Activated CD8-positive, alpha-beta memory T cell treated with anti-CD3 and anti-CD28 coated beads for 24 hours (primary cell): ENCODE results near the gene DDX18.

Experiments
- DNase-seq: peaks from one replicate; pipeline ENCODE4 v3.0.0-alpha.2; 2020

The DDX18 gene

DNA sequence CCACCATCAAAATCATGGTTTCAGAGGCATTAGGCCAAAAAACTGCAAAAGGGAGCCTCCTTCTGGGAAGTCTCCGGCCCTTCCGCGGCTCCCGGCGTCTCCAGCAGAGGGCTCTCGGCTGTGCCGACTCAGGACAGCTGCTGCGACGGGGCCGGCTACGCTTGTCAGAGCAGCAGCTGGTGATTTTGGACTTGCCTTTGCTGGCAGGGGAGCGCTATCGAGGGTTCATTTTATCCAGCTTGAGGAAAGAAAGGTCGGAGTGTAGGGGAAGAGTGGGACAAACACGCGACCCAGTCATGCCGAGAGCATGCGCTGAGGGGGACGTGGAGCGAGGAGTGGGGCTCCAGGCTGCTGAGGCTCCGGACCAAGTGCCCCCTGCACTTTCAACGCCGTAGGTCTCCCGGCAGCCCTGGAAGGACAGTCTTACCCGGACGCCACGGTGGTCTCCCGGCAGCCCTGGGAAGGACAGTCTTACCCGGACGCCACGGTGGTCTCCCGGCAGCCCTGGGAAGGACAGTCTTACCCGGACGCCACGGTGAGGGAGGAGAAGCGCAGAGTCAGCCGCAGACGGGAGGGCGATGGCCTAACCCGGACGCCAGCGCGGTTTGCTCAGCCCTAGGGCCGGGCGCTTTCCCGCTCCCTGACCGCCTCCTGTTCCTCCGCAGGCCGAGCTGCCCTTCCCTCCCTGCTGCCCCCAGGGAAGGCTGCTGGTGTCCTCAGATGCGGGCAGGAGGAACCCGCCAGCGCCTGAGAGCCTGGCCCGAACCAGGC, 21.7 kb downstream of the DDX18 start:
- DNase-seq: peak; percentile 79

DNA sequence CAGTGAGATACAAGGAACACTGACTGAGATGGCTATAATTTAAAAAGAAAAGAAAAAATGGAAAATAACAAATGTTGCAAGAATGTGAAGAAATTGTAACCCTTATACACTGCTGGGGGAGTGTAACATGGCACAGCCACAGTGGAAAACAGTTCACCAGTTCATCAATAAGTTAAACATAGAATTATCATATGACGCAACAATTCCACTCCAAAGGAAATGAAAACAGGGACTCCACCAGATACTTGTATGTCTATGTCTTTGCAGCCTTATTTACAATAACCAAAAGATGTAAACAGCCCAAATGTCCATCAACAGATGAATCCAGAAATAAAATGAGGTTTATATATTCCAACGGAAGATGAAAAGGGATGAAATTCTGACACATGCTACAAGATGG, 30.8 kb downstream of the DDX18 start:
- DNase-seq: no peak

DNA sequence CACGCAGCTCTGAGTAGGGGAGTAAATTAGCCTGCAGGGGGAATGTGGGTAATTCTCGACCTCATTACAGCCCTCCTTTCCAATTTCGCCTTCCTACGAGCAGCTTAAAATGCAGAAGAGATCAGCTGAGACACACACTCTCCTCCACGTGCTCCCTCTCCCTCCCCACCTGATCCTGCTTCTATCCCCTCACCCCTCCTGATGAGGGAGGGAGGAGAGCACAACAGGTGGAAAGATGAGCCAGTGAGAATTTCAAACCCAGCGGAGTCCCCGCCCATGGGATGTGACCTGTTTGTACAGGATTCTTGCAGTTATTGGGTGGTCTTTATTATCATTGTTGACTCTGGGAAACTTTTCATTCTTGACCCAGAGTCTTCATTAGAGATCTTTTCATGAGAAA, 35.5 kb downstream of the DDX18 start:
- DNase-seq: no peak

DNA sequence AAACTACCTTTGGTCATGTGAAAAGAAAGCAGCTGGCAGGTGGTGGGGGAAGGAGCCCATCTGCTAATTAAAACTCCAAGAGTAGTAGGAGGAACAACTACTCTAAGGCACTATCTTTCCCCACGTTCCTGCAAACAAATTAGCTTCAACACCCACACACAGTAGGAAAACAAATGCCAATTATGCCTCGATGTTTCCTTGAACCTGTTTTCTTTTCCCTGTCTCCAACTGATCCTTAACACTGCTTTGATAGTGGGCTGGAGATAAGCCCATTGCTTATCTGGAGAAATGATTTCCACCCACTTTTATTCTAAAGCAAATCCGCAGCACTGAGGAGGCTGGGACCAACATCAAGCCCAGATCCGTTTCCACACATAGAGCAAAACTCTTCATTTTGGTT, 36.0 kb downstream of the DDX18 start:
- no peak for DNase-seq

DNA sequence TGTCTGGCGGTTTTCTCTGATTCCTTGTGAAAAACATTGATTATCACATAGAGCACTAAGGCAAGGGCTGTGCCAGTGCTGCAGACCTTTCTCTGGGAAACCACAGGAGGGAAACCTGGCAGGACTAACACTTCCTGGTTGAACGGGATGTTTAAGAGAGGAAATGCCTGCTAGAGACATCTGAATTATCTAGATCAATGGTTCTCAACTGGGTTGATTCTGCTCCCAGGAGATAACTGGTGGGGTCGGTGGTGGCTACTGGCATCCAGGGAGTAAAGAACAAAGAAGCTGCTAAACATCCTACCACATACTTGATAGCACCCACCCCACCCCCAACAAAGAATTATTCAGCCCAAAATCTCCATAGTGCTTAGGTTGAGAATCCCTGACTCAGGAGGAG, 37.5 kb downstream of the DDX18 start:
- no peak for DNase-seq

DNA sequence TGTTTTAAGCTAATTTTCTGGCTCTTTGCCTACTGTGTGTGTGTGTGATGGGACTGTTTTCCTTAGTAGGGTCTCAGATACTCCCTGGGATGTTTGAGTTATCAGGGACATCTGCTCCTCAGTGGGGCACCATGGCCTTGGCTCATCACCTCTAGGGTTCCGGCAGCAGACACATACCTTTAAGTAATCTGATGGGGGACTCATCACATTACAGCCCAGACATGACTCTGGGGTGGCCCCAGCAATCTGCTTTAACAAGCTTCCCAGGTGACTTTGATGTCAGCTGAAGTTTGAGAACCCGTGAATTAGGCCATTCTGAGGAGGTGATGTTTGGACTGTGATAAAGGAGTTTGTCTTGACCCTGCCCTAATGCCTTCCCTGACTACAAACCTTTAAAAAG, 38.8 kb downstream of the DDX18 start:
- no peak for DNase-seq

DNA sequence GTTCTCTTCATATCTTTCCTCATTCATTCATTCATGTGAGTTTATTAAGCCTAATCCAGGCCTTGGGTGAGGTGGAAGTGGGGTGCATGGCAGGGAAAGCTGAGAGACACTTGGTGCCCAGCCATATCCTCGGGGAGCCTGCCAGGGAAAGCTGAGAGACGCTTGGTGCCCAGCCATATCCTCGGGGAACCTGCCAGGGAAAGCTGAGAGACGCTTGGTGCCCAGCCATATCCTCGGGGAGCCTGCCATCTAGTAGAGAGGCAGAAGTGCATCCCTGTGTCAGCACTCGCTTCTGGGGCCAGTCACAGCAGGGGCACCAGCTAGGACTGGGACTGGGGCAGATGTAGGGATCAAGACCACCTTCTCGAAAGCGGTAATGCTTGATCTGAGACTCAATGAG, 39.4 kb downstream of the DDX18 start:
- no peak for DNase-seq

DNA sequence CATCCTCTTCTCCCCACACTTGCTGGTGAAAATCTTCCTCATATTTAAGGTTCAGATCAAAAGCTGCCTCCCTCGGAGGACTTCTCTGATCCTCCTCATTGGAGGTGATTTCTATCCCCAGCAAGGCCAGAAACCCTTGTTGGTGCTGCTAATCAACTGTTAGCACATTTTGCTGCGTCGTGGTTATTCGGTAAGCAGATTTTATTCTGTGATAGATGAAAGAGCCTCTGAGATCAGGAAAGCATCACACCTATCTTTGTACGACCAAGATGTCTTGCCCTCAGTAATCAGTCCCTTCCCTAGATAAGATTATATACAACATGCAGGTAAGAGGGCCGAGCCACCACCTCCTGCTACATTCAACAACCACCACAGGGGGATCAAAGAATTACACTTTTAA, 40.1 kb downstream of the DDX18 start:
- DNase-seq: no peak

DNA sequence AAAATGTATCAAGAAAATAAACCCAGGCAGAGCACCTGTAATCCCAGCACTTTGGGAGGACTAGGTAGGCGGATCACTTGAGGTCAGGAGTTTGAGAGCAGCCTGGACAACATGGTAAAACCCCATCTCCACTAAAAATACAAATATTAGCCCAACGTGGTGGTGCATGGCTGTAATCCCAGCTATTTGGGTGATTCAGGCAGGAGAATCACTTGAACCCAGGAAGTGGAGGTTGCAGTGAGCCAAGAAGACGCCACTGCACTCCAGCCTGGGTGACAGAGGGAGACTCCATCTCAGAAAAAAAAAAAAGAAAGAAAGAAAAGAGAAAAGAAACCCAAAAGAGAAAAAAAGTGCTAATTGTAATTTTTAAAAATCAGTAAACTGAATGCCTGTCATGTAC, 41.4 kb downstream of the DDX18 start:
- no peak for DNase-seq

DNA sequence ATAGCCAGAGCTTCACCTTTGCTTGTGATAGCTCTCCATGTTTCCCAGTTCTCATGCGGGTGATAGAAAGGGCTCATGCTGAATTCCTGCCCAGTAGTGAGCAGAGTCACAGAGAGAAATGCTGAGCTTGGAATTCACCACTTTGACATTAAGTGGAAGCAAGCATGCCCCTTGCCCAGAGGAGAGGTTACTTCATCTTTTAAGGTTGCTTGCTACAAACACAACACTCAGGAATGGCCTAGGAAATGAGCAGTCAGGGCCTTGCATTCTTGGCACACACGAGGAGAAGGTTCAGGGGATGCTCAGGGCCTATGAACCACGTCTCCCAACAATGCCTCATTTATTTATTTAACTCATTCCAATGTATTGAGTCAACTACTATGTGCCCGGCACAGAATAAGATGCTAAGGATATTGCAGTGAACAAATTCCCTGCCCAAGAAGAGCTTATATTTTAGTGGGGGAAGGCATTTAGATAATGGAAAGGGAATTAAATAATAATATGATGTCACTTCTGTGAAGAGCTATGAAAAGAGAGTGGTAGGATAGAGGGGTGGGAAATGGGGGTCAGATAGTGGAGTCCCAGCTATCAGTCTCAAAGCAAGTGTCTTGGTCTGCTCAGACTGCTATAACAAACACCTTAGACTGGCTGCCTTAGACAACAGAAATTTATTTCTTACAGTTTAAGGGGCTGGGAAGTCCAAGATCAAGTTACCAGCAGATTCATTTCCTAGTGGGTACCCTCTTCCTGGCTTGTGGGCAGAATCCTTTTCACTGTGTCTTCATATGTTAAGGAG, 42.1 kb downstream of the DDX18 start:
- DNase-seq: no peak

DNA sequence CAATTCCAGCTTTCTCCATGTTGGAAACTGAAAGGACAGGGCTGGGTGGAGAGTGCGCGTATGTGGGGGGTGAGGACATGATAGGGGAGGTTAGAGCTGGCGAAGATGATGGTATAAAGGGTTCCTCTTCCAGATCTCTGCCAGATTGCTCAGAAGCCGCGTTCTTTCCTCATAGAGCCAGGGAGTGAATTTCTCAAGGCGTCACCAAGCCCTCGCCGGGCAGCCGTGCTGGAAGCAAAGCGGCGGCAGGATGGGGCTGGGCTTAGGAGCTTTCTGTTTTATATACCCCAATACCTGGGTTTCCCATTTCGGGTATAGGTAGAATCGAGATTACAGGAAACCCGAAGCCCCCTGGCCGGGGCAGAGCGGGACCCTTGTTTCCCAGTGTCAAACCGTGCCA, 43.8 kb downstream of the DDX18 start:
- DNase-seq: no peak

DNA sequence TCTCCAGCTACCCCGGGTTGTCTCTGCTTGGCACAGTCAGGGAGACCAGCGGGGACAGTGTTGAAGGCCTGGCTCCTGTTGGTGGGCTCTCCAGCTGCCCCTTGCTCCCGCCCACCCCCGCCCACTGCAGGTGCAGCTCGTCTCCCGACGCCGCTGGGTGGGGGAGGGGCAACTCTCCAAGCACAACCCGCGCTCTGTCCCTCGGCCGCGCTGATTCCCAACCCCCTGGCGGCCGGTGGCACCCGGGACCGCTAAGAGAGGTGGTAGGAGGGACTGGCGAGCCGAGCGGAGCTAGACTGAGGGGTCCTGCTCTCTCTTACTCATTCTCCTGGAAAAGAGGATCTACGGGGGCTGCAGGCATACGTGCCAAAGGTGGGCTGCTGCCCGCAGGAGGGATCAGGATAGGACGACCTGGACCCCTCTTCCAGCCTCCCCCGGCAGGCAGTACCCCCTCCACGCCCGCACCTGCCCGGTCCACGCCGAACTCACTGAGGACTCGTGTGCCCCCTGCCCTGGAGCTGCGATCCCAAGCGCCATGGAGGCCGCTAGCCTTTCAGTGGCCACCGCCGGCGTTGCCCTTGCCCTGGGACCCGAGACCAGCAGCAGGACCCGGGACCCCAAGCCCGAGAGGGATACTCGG, 44.5 kb downstream of the DDX18 start:
- no peak for DNase-seq

DNA sequence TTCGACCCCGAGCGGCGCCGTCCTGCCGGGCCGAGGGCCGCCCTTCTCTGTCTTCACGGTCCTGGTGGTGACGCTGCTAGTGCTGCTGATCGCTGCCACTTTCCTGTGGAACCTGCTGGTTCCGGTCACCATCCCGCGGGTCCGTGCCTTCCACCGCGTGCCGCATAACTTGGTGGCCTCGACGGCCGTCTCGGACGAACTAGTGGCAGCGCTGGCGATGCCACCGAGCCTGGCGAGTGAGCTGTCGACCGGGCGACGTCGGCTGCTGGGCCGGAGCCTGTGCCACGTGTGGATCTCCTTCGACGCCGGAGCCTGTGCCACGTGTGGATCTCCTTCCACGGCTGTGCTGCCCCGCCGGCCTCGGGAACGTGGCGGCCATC, 45.0 kb downstream of the DDX18 start:
- DNase-seq: no peak

DNA sequence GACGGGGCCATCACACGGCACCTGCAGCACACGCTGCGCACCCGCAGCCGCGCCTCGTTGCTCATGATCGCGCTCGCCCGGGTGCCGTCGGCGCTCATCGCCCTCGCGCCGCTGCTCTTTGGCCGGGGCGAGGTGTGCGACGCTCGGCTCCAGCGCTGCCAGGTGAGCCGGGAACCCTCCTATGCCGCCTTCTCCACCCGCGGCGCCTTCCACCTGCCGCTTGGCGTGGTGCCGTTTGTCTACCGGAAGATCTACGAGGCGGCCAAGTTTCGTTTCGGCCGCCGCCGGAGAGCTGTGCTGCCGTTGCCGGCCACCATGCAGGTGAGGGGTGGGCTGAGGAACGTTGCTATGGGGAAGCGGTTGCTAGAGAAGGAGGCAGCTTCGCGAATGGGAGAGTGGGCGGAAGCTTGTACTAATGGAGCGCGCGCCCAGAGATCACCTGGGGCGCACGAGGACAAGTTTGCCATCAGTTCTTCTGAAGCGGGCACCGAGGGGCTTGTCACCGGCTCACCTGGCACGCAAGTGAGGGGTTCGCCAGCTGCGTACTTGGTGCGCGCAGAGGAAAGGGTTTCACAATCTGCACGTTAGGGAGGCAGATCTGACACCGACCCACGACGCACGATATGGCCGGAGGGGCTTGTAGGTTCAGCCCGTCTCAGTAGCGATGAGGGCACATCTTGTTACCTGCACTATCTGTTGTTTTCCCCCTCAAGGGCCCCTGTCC, 45.6 kb downstream of the DDX18 start:
- DNase-seq: no peak

DNA sequence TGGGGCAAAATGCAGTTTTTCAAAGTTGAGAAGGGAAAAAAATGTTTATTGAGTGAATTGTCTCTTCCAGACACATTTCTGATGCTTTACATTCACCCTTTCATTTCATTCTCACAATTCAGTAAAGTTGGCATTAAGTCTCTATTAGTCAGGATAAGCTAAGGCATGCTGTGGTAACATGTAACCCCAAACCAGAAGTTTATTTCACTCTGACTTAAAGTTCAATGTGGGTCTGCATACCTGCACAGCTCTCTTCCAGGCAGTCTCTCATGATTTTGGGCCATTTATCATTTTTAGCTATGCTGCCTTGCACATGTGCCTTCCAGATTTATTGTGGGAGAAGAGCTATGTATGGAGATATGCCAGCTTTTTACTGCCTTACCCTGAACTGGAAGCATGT, 48.0 kb downstream of the DDX18 start:
- DNase-seq: no peak

DNA sequence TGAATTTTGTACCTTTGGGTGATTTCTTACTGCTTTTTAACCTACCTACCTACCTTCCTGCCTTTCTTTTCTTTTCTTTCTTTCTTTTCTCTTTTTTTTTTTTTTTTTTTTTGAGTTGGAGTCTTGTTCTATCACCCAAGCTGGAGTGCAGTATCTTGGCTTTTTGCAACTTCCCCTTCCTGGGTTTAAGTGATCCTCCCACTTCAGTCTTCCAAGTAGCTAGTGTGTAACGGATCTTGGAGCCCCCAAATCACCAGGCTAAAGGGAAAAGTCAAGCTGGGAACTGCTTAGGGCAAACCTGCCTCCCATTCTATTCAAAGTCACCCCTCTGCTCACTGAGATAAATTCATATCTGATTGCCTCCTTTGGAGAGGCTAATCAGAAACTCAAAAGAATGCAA, 61.3 kb downstream of the DDX18 start:
- DNase-seq: no peak

DNA sequence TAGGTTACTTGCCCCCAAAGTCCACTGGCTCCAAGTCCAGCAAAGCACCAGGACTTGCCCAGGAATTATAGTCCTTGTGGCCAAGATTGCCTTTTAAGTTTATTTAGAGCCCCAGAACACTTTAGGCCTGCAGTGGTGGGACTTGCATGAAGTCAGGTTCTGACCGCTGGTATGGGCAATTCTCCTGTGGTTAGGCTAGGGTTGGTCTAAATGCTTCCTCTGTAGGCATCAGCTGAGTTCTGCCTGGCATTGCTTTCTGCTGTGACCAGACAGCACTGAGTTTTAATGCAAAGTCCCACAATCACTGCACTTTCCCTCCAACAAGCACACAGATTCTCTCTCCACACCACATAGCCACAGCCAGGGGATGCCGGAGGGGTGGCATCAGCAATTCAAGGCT, 64.5 kb downstream of the DDX18 start:
- no peak for DNase-seq
